ENCODE measurements around the gene LMBRD2.
"Not testable (repeated sequence)": the region's sequence is repeated elsewhere in the genome, so short reads cannot be mapped to it uniquely, and the experiment has no call there.

Gene LMBRD2

GRCh38 chr5:36145311-36145710, 6.4 kb downstream of the LMBRD2 start:
- no peak overlapping the region for H3K4me3 ChIP-seq (replicated peaks; ENCODE audit: low read depth, low read length)
- TF ChIP-seq CTCF (IDR thresholded peaks at IDR 0.05; ENCODE audit: low read depth, low read length, missing control alignments): no peak
- DNase-seq (ENCODE audit: extremely low read depth, low read depth): no peak

GRCh38 chr5:36138900-36139683, 12.6 kb downstream of the LMBRD2 start:
- no peak overlapping the region for H3K4me3 ChIP-seq (replicated peaks; ENCODE audit: low read depth, low read length)
- DNase-seq (ENCODE audit: extremely low read depth, low read depth): no peak
- no peak for TF ChIP-seq CTCF (IDR thresholded peaks at IDR 0.05; ENCODE audit: low read depth, low read length, missing control alignments)

GRCh38 chr5:36136581-36136980, 15.1 kb downstream of the LMBRD2 start:
- TF ChIP-seq CTCF (IDR thresholded peaks at IDR 0.05; ENCODE audit: low read depth, low read length, missing control alignments): no peak
- no peak for DNase-seq (ENCODE audit: extremely low read depth, low read depth)
- H3K4me3 ChIP-seq (replicated peaks; ENCODE audit: low read depth, low read length): no peak overlapping the region

- no peak for TF ChIP-seq CTCF (IDR thresholded peaks at IDR 0.05; ENCODE audit: low read depth, low read length, missing control alignments)
- DNase-seq (ENCODE audit: extremely low read depth, low read depth): no peak
- no peak overlapping the region for H3K4me3 ChIP-seq (replicated peaks; ENCODE audit: low read depth, low read length)
These were observed 15.7 kb downstream of the LMBRD2 start for GRCh38 chr5:36135988-36136387.

- DNase-seq (ENCODE audit: extremely low read depth, low read depth); H3K4me3 ChIP-seq (replicated peaks; ENCODE audit: low read depth, low read length): not testable (repeated sequence)
These were observed 18.7 kb downstream of the LMBRD2 start for GRCh38 chr5:36133009-36133408.

GRCh38 chr5:36129666-36130065, 22.0 kb downstream of the LMBRD2 start:
- DNase-seq (ENCODE audit: extremely low read depth, low read depth); H3K4me3 ChIP-seq (replicated peaks; ENCODE audit: low read depth, low read length): not testable (repeated sequence)

- no peak overlapping the region for H3K4me3 ChIP-seq (replicated peaks; ENCODE audit: low read depth, low read length)
- TF ChIP-seq CTCF (IDR thresholded peaks at IDR 0.05; ENCODE audit: low read depth, low read length, missing control alignments): no peak
- DNase-seq (ENCODE audit: extremely low read depth, low read depth): no peak
These were observed 22.9 kb downstream of the LMBRD2 start for GRCh38 chr5:36128795-36129194.

GRCh38 chr5:36125868-36126267, 25.8 kb downstream of the LMBRD2 start:
- no peak overlapping the region for H3K4me3 ChIP-seq (replicated peaks; ENCODE audit: low read depth, low read length)
- DNase-seq (ENCODE audit: extremely low read depth, low read depth): no peak
- no peak for TF ChIP-seq CTCF (IDR thresholded peaks at IDR 0.05; ENCODE audit: low read depth, low read length, missing control alignments)
